GM12878 (cell line): ENCODE results near the gene TNRC6B. TPM values are rescaled to one million over a fixed set of nuclear protein-coding genes. Genes with fewer than 3 reads are reported as not detected.

Experiments
- ATAC-seq: fragments of 200-7000 bp; cut with Tn5 transposase; 3 replicates; pipeline ENCODE4 v1.9.1; 2020; ENCODE audit warnings: mild to moderate bottlenecking, moderate library complexity
- BruUV-seq: library from RNA; stranded (reverse); fragments of 400-500 nt; replicated peaks from 2 replicates; lab custom pipeline; 2021; lab: Mats Ljungman, UMichigan
- CTCF ChIA-PET: fragments of 300-600 bp; sonication (Branson Sonifier 250); formaldehyde crosslinking; extraction: SDS; loops from one replicate; lab custom pipeline; 2021; ENCODE audit warnings: inconsistent platforms; lab: Yijun Ruan, JAX
- POLR2A ChIA-PET: fragments of 350-600 bp; formaldehyde crosslinking; extraction: SDS; loops from one replicate; lab custom pipeline; 2021; ENCODE audit warnings: inconsistent platforms; lab: Charles Lee
- RAD21 ChIA-PET: fragments of 300-600 bp; sonication (Branson Sonifier 250); formaldehyde crosslinking; loops from one replicate; lab custom pipeline; 2023; ENCODE audit warnings: antibody characterized with exemption; ENCODE audit not compliant: unreplicated experiment; lab: Charles Lee
- SMC1A ChIA-PET: fragments of 300-600 bp; sonication (Branson Sonifier 250); formaldehyde crosslinking; loops from one replicate; lab custom pipeline; 2023; ENCODE audit not compliant: unreplicated experiment, uncharacterized antibody; lab: Charles Lee
- DNase-seq: peaks from one replicate; pipeline ENCODE4 v3.0.0-alpha.2; 2011; ENCODE audit warnings: low read depth, low spot score
- FAIRE-seq: peaks from 3 replicates; lab custom pipeline; 2011; peaks lifted over from hg19 to GRCh38; lab: Jason Lieb, UNC
- H2AFZ ChIP-seq: 2 replicates; pipeline ENCODE4 v1.6.0; 2011; ENCODE audit warnings: low read depth, low read length, control low read depth; ENCODE audit not compliant: control insufficient read depth
- H3K27ac ChIP-seq: 2 replicates; pipeline ENCODE4 v1.5.1; 2011; ENCODE audit warnings: control low read depth; ENCODE audit not compliant: control insufficient read depth, insufficient read depth
- H3K27me3 ChIP-seq, 2 experiments: replicated peaks in 1 of 2; 2 replicates each; pipeline versions ENCODE4 v1.6.0 to v1.6.1; 2011; ENCODE audit warnings: low read length in 1 of 2; ENCODE audit not compliant: control insufficient read depth in 2 of 2, insufficient read depth in 2 of 2
- H3K36me3 ChIP-seq, 2 experiments: 2 replicates each; pipeline ENCODE4 v1.5.1; 2011; ENCODE audit warnings: low read length in 1 of 2; ENCODE audit not compliant: control insufficient read depth in 2 of 2, insufficient read depth in 2 of 2
- H3K4me1 ChIP-seq: 2 replicates; pipeline ENCODE4 v1.6.1; 2011; ENCODE audit warnings: mild to moderate bottlenecking, low read length, moderate library complexity, mixed read lengths; ENCODE audit not compliant: control insufficient read depth, insufficient read depth
- H3K4me2 ChIP-seq: 2 replicates; pipeline ENCODE4 v1.6.0; 2011; ENCODE audit warnings: control low read depth; ENCODE audit not compliant: control insufficient read depth, insufficient read depth
- H3K4me3 ChIP-seq: fragments of 200-600 bp; sonication (generic); 2 replicates; pipeline ENCODE4 v1.5.1; 2016
- H3K79me2 ChIP-seq: 2 replicates; pipeline ENCODE4 v1.6.0; 2011; ENCODE audit warnings: low read length; ENCODE audit not compliant: control insufficient read depth, insufficient read depth
- H3K9ac ChIP-seq: 2 replicates; pipeline ENCODE4 v1.8.0; 2011; ENCODE audit warnings: low read length, control low read depth, mixed read lengths; ENCODE audit not compliant: control insufficient read depth, insufficient read depth
- H3K9me3 ChIP-seq: replicated peaks from 3 replicates; pipeline ENCODE4 v1.5.1; 2011; ENCODE audit warnings: mild to moderate bottlenecking, low read length; ENCODE audit not compliant: control insufficient read depth, insufficient read depth
- H4K20me1 ChIP-seq: 2 replicates; pipeline ENCODE4 v1.6.0; 2011; ENCODE audit not compliant: control insufficient read depth, insufficient read depth
- ATF7 ChIP-seq: fragments of 450-650 bp; IDR thresholded peaks from 2 replicates; pipeline ENCODE4 v1.6.1; 2016; ENCODE audit warnings: low read depth, mild to moderate bottlenecking
- BCL11A ChIP-seq: IDR thresholded peaks from 2 replicates; pipeline ENCODE4 v1.6.1; 2011; ENCODE audit warnings: low read depth, low read length
- E2F8 ChIP-seq: fragments of 450-650 bp; IDR thresholded peaks from 2 replicates; pipeline ENCODE4 v1.6.1; 2018; ENCODE audit warnings: mild to moderate bottlenecking, low read depth, moderate library complexity; ENCODE audit not compliant: partially characterized antibody
- LARP7 ChIP-seq: fragments of 450-650 bp; IDR thresholded peaks from 2 replicates; pipeline ENCODE4 v1.6.1; 2017; ENCODE audit warnings: mild to moderate bottlenecking
- MLLT1 ChIP-seq: fragments of 450-650 bp; IDR thresholded peaks from 2 replicates; pipeline ENCODE4 v1.6.1; 2016; ENCODE audit warnings: mild to moderate bottlenecking
- MYC ChIP-seq: IDR thresholded peaks from 2 replicates; pipeline ENCODE4 v1.6.1; 2011; ENCODE audit warnings: mild to moderate bottlenecking, low read length, moderate library complexity, inconsistent platforms; ENCODE audit not compliant: insufficient read depth, insufficient replicate concordance, insufficient read length, severe bottlenecking
- NBN ChIP-seq: fragments of 450-650 bp; IDR thresholded peaks from 2 replicates; pipeline ENCODE4 v1.6.1; 2016
- RELA ChIP-seq: fragments of 450-650 bp; IDR thresholded peaks from 2 replicates; pipeline ENCODE4 v1.8.0; 2014; ENCODE audit warnings: borderline replicate concordance; ENCODE audit not compliant: partially characterized antibody
- SMAD5 ChIP-seq: IDR thresholded peaks from 2 replicates; pipeline ENCODE4 v1.6.1; 2016; ENCODE audit warnings: antibody characterized with exemption, low read depth
- SUPT20H ChIP-seq: IDR thresholded peaks from 2 replicates; pipeline ENCODE4 v1.6.1; 2011; ENCODE audit warnings: low read depth, mild to moderate bottlenecking, low read length, moderate library complexity, borderline replicate concordance; ENCODE audit not compliant: control insufficient read depth
- TARDBP ChIP-seq: IDR thresholded peaks from 2 replicates; pipeline ENCODE4 v1.6.1; 2016; ENCODE audit warnings: borderline replicate concordance
- TCF7 ChIP-seq: IDR thresholded peaks from 2 replicates; pipeline ENCODE4 v1.6.1; 2014; ENCODE audit warnings: antibody characterized with exemption, borderline replicate concordance
- WRNIP1 ChIP-seq: IDR thresholded peaks from 2 replicates; pipeline ENCODE4 v1.6.1; 2011; ENCODE audit warnings: low read depth, low read length, improper control_type of control experiment, borderline replicate concordance
- ZNF687 ChIP-seq: fragments of 450-650 bp; IDR thresholded peaks from 2 replicates; pipeline ENCODE4 v1.6.1; 2017; ENCODE audit warnings: mild to moderate bottlenecking, moderate library complexity
- WGBS: methylation state at CpG from one replicate; pipeline ENCODE4 v1.1.6; 2016; ENCODE audit warnings: low lambda C conversion rate; ENCODE audit not compliant: insufficient replicate concordance, insufficient coverage; ENCODE audit errors: missing lambda C conversion rate; 5-methylcytosine and 5-hydroxymethylcytosine counted together
- in situ Hi-C: fragments of 300-500 bp; cut with MboI; formaldehyde crosslinking; loops from 9 replicates; pipeline ENCODE4 v1.14.3; 2018; ENCODE audit warnings: mixed read lengths
- intact Hi-C: fragments of 100-400 bp; cut with micrococcal nuclease; formaldehyde crosslinking; loops from one replicate; pipeline ENCODE4 v1.14.2; 2022; ENCODE audit not compliant: unreplicated experiment
- polyA plus RNA-seq, 11 experiments: library from polyadenylated mRNA; depleted of rRNA in 4 of 11; unstranded in 6 of 11; stranded (reverse) in 5 of 11; fragments of >200 nt; fragmentation: Nextera tagmentation in 4 of 11; fragmentation: Illumina TruSeq in 1 of 11; extraction: Ambion mirVana in 4 of 11; extraction: Trizol in 1 of 11; gene quantifications; 1 replicate in 1 of 11; 2 replicates in 10 of 11; pipeline versions ENCODE4 v1.2.1 to v1.2.3, GENCODE V29; 2011 to 2016; ENCODE audit warnings: inconsistent platforms in 2 of 11, missing spikeins in 2 of 11, low read depth in 1 of 11
- total RNA-seq, 4 experiments: library from RNA; depleted of rRNA in 3 of 4; stranded (reverse); fragments of >200 nt in 3 of 4; fragmentation: Illumina TruSeq in 1 of 4; extraction: Trizol in 1 of 4; gene quantifications; 2 replicates each; pipeline versions ENCODE4 v1.2.1 to v1.2.3, GENCODE V29; 2013 to 2021

TNRC6B gene
- total and polyA plus RNA-seq, 10 of the 15 experiments (the other 5 are each of a cell fraction or from before 2014, with no cell fraction given), result 3.6 to 32.8 (median 16.4) TPM

GRCh38 chr22:40289991-40290459 is 112.3 kb downstream of the TNRC6B start:
- BruUV-seq, result no TSS peak
- peak; percentile 97 for ATAC-seq
- intact Hi-C loops, result no loop called here
- WGBS, result 7% methylated on average over 16 of the region's 16 CpGs
- Histone ChIP-seq H2AFZ (no peak overlapping the region), H3K4me1 (no peaks in the 10 kb centered on the region), H3K4me2 (no peak overlapping the region), H3K27me3 (no peaks in the 10 kb centered on the region), H3K9me3 (no peaks in the 10 kb centered on the region), H3K4me3 (no peak overlapping the region), H4K20me1 (no peaks in the 10 kb centered on the region), H3K36me3 (peaks cover 6 to 16% of the 10 kb centered on the region in 2 experiments), H3K27ac (peak overlapping the region; percentile 59), H3K9ac (no peak overlapping the region), H3K79me2 (no peaks in the 10 kb centered on the region)
- POLR2A ChIA-PET, result no interaction called here
- peak; percentile 65 for FAIRE-seq
- DNase-seq, result peak; percentile 26
- CTCF ChIA-PET, result no interaction called here
- RAD21 ChIA-PET, result no interaction called here
- in situ Hi-C loops, result no loop called here
- SMC1A ChIA-PET, result interaction anchor here (0.6 to 1.2 kb wide), 3 partner anchors 54 to 409 kb away, joined by 3 read pairs; no protein-coding TSS in a partner anchor
- TF ChIP-seq MLLT1 (peak; percentile 33; the same call in 1 of the 2 replicates), WRNIP1 (no peak), E2F8 (no peak), NBN (0 out of 2 replicates have a peak, but pooled peaks have one; percentile 45), ZNF687 (peak; percentile 90), ATF7 (0 out of 2 replicates have a peak, but pooled peaks have one; percentile 20), BCL11A (no peak), RELA (no peak), SMAD5 (no peak), TARDBP (no peak), LARP7 (no peak), TCF7 (no peak), MYC (no peak), SUPT20H (no peak)
